Vagina (tissue), 2 donors: ENCODE results near the gene DAB1. TPM values are rescaled to one million over a fixed set of nuclear protein-coding genes. Genes with fewer than 3 reads are reported as not detected.

Source experiments
- DNase-seq, 2 donors: peaks; one replicate each; pipeline ENCODE4 v3.0.0-alpha.2; 2017; ENCODE audit errors: extremely low spot score in 2 of 2
- H3K27ac ChIP-seq: fragments of 200-600 bp; sonication (generic); one replicate; pipeline ENCODE4 v1.5.1; 2019
- H3K27me3 ChIP-seq: fragments of 200-600 bp; sonication (generic); one replicate; pipeline ENCODE4 v1.5.1; 2019
- H3K36me3 ChIP-seq, 2 donors: fragments of 200-600 bp; sonication (generic); one replicate each; pipeline ENCODE4 v1.5.1; 2017 to 2019
- H3K4me1 ChIP-seq: fragments of 200-600 bp; sonication (generic); one replicate; pipeline ENCODE4 v1.5.1; 2019
- H3K4me3 ChIP-seq, 2 donors: fragments of 200-600 bp; sonication (generic); 1 replicate in 1 of 2; 2 replicates in 1 of 2; pipeline ENCODE4 v1.5.1; 2016 to 2019
- H3K9me3 ChIP-seq: fragments of 200-600 bp; sonication (generic); one replicate; pipeline ENCODE4 v1.5.1; 2019
- CTCF ChIP-seq, 3 experiments: fragments of 450-650 bp in 2 of 3; fragments of 200-600 bp in 1 of 3; sonication (generic) in 1 of 3; IDR thresholded peaks; one replicate each; pipeline ENCODE4 v1.5.1; 2017 to 2019; ENCODE audit warnings: antibody characterized with exemption in 3 of 3, mild to moderate bottlenecking in 2 of 3, moderate library complexity in 2 of 3
- POLR2A ChIP-seq, 2 donors: fragments of 450-650 bp; IDR thresholded peaks; one replicate each; pipeline ENCODE4 v1.6.1; 2017; ENCODE audit warnings: antibody characterized with exemption in 2 of 2, mild to moderate bottlenecking in 2 of 2, moderate library complexity in 2 of 2
- POLR2AphosphoS5 ChIP-seq, 2 donors: sonication (generic); formaldehyde crosslinking; IDR thresholded peaks; one replicate each; pipeline ENCODE4 v1.9.0; 2017; ENCODE audit warnings: antibody characterized with exemption in 2 of 2, mild to moderate bottlenecking in 2 of 2, low read depth in 1 of 2; ENCODE audit not compliant: insufficient read depth in 1 of 2
- intact Hi-C: fragments of 100-400 bp; cut with DNase I; formaldehyde crosslinking; loops from one replicate; pipeline ENCODE4 v1.15.1; 2023
- total RNA-seq: library from RNA; depleted of rRNA; stranded (reverse); fragments of >200 nt; gene quantifications from one replicate; pipeline ENCODE4 v1.2.3, GENCODE V29; 2016

DAB1 gene
- total RNA-seq, 1 donor from 2014 or later: 0.25 TPM

- no peak for TF ChIP-seq POLR2AphosphoS5 (IDR thresholded peaks at IDR 0.05; ENCODE audit: insufficient read depth in 1 of 2, low read depth in 1 of 2)
- no peak for TF ChIP-seq POLR2A (IDR thresholded peaks at IDR 0.05)
- no peak for TF ChIP-seq CTCF (IDR thresholded peaks at IDR 0.05)
- H3K27me3 ChIP-seq: no peaks in the 10 kb centered on the region
- no peaks in the 10 kb centered on the region for H3K9me3 ChIP-seq
- intact Hi-C loops: no loop called here
- H3K4me1 ChIP-seq: no peaks in the 10 kb centered on the region
- no peak overlapping the region for H3K4me3 ChIP-seq
- no peaks in the 10 kb centered on the region for H3K36me3 ChIP-seq
- H3K27ac ChIP-seq: no peak overlapping the region
- no peak for DNase-seq
Observed at GRCh38 chr1:56948403-56949023, 475.3 kb downstream of the DAB1 start.
